WTC11 (cell line): ENCODE results near the gene NETO1.

Experiments used
- AFF4 ChIP-seq: sonication (generic); formaldehyde crosslinking; IDR thresholded peaks from 2 replicates; pipeline ENCODE4 v1.8.1; 2023; ENCODE audit warnings: mild to moderate bottlenecking, missing genetic modification reagents, borderline replicate concordance
- ARID4B ChIP-seq: sonication (generic); formaldehyde crosslinking; IDR thresholded peaks from 2 replicates; pipeline ENCODE4 v1.8.0; 2023; ENCODE audit warnings: missing genetic modification reagents, mild to moderate bottlenecking, borderline replicate concordance
- CTCF ChIP-seq: fragments of 200-600 bp; IDR thresholded peaks from 2 replicates; pipeline ENCODE4 v1.8.0; 2022; ENCODE audit warnings: antibody characterized with exemption
- MAX ChIP-seq: sonication (generic); formaldehyde crosslinking; IDR thresholded peaks from 2 replicates; pipeline ENCODE4 v1.8.0; 2022; ENCODE audit warnings: mild to moderate bottlenecking, missing genetic modification reagents
- USF1 ChIP-seq: sonication (generic); formaldehyde crosslinking; IDR thresholded peaks from 2 replicates; pipeline ENCODE4 v1.8.0; 2022; ENCODE audit warnings: mild to moderate bottlenecking, missing genetic modification reagents
- ZNF416 ChIP-seq: fragments of 250-450 bp; sonication (Bioruptor Pico); IDR thresholded peaks from 2 replicates; pipeline ENCODE4 v1.9.0; 2021; ENCODE audit warnings: mild to moderate bottlenecking, inconsistent platforms

- no peak for TF ChIP-seq CTCF
- TF ChIP-seq AFF4: no peak
- TF ChIP-seq ARID4B (CRISPR knock-in tag): no peak
- no peak for TF ChIP-seq MAX (CRISPR knock-in tag)
- TF ChIP-seq USF1: no peak
- no peak for TF ChIP-seq ZNF416 (CRISPR knock-in tag)
Observed at GRCh38 chr18:72899338-72899737, 31.6 kb upstream of the NETO1 start.
